Measurements from ENCODE around the gene HCAR1. TPM values are rescaled to one million over a fixed set of nuclear protein-coding genes. Genes with fewer than 3 reads are reported as not detected.
"Not testable (repeated sequence)": the region's sequence is repeated elsewhere in the genome, so short reads cannot be mapped to it uniquely, and the experiment has no call there.

HCAR1 gene
- total RNA-seq, 2 experiments from 2014 or later: 0.18 to 0.25 TPM

GRCh38 chr12:122752464-122753318, 22.0 kb upstream of the HCAR1 start, which contains the start of gene DENR:
DENR (plus strand) TSS chr12:122752824; CDS start chr12:122753702, 878 bp downstream.
- Mint-ChIP-seq H3K27ac (peak within 1 kb of the TSS; percentile 96), H3K36me3 (ENCODE audit: low read depth) (peaks cover 37% of the 10 kb centered on the region), H3K4me1 (ENCODE audit: low read depth) (peaks cover 44% of the 10 kb centered on the region), H3K9me3 (no peaks in the 10 kb centered on the region), H3K4me3 (peak within 1 kb of the TSS; percentile 94), H3K27me3 (no peaks in the 10 kb centered on the region)
- ChIA-PET POLR2A (interaction anchor here (0.6 to 1.9 kb wide), 9 partner anchors 11 to 252 kb away, joined by 3 to 7 read pairs (median 4); partner anchors contain the start of genes KNTC1, RSRC2 and ZCCHC8), CTCF (interaction anchor here (0.6 to 1.5 kb wide), 7 partner anchors 9 to 353 kb away, joined by 3 to 13 read pairs (median 3); no protein-coding TSS in a partner anchor)
- intact Hi-C loops (cut with micrococcal nuclease): loop anchor here (5.0 kb wide), 1 partner anchor 105 kb away; no protein-coding TSS in a partner anchor
- TF ChIP-seq CTCF (IDR thresholded peaks at IDR 0.05): peak; percentile 24
- peak; percentile 99 for DNase-seq
- ATAC-seq: peak; percentile 96

GRCh38 chr12:122750781-122751515, 20.3 kb upstream of the HCAR1 start:
- Mint-ChIP-seq H3K4me1 (ENCODE audit: low read depth) (peaks cover 31% of the 10 kb centered on the region), H3K27ac (peak overlapping the region; percentile 78), H3K4me3 (peak overlapping the region; percentile 94), H3K36me3 (ENCODE audit: low read depth) (peaks cover 26% of the 10 kb centered on the region)
- intact Hi-C loops (cut with micrococcal nuclease): loop anchor here (5.0 kb wide), 1 partner anchor 104 kb away; no protein-coding TSS in a partner anchor
- DNase-seq, POLR2A ChIA-PET, CTCF ChIA-PET, H3K9me3 Mint-ChIP-seq, ATAC-seq, H3K27me3 Mint-ChIP-seq: not testable (repeated sequence)

GRCh38 chr12:122749569-122750332, 19.1 kb upstream of the HCAR1 start:
- intact Hi-C loops (cut with micrococcal nuclease): loop anchor here (5.0 kb wide), 1 partner anchor 102 kb away; no protein-coding TSS in a partner anchor
- peaks cover 19% of the 10 kb centered on the region for H3K36me3 Mint-ChIP-seq (ENCODE audit: low read depth)
- CTCF ChIA-PET: no interaction called here

GRCh38 chr12:122747224-122748135, 16.8 kb upstream of the HCAR1 start:
- intact Hi-C loops (cut with micrococcal nuclease): no loop called here
- H3K27ac Mint-ChIP-seq: no peak overlapping the region

More at GRCh38 chr12:122749569-122750332, 19.1 kb upstream of the HCAR1 start:
- no peak for TF ChIP-seq CTCF (IDR thresholded peaks at IDR 0.05)
- Mint-ChIP-seq H3K4me3 (no peak overlapping the region), H3K27ac (no peak overlapping the region), H3K9me3 (no peaks in the 10 kb centered on the region), H3K4me1 (ENCODE audit: low read depth) (peaks cover 23% of the 10 kb centered on the region), H3K27me3 (no peaks in the 10 kb centered on the region)
- ATAC-seq (no peak), DNase-seq (no peak)
- POLR2A ChIA-PET: no interaction called here

More at GRCh38 chr12:122747224-122748135, 16.8 kb upstream of the HCAR1 start:
- no peaks in the 10 kb centered on the region for H3K36me3 Mint-ChIP-seq (ENCODE audit: low read depth)
- no peak for DNase-seq
- H3K27me3 Mint-ChIP-seq: no peaks in the 10 kb centered on the region
- ChIA-PET CTCF (no interaction called here), POLR2A (no interaction called here)
- no peaks in the 10 kb centered on the region for H3K9me3 Mint-ChIP-seq
- no peak for ATAC-seq
- H3K4me3 Mint-ChIP-seq: no peak overlapping the region
- no peak for TF ChIP-seq CTCF (IDR thresholded peaks at IDR 0.05)
- peaks cover 10% of the 10 kb centered on the region for H3K4me1 Mint-ChIP-seq (ENCODE audit: low read depth)
